Activated CD8-positive, alpha-beta memory T cell treated with anti-CD3 and anti-CD28 coated beads for 1 hour (primary cell): ENCODE data around the gene BSCL2.
"Not testable (repeated sequence)": the region's sequence is repeated elsewhere in the genome, so short reads cannot be mapped to it uniquely, and the experiment has no call there.

Experiments used
- DNase-seq, 2 donors: peaks; one replicate each; pipeline ENCODE4 v3.0.0-alpha.2; 2020; ENCODE audit warnings: low read depth in 1 of 2; ENCODE audit errors: extremely low read depth in 1 of 2

BSCL2 gene

DNA sequence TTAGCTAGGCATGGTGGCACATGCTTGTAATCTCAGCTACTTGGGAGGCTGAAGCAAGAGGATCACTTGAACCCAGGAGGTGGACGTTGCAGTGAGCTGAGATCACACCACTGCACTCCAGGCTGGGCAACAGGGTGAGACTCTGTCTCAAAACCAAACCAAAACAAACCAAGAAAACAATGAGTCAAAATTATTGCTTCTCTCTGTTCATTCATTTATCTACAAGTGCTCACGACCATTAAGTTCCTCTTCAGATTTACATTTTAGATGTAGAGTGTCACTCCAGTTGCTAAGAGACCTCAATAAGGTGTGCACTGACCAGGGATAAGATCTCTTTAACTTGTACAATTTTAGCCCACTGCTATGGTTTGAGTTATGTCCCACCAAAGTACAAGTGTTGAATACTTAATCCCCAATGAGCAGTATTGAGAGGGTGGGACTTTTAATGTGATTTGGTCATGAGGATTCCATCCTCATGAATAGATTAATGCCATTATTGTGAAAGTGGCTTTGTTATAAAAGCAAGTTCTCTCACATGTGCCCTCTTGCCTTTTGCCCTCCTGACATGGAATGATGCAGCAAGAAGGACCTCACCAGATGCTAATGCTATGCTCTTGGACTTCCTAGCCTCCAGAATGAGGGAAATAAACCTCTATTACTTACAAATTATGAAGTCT, 12.2 kb upstream of the BSCL2 start:
- DNase-seq, result no peak

DNA sequence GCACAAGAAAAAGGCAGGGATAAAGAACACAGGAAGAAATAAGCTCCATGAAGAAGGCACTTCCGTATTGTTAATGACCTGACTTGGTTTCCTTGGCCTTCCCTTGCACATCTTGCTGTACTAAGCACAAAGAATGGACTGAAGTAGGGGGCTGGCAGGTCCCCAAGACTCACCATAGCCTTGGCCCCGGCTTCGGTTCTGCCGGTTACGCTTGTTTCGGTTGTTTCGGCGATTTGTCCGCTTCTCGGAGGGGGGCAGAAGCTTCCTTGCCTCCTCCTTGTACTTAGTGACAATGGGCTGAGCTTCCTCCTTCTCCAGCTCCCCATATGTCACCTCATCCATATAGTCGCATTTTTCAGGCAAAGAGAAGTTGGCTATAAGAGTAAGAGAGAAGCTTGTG, 9.6 kb upstream of the BSCL2 start:
- no peak for DNase-seq

DNA sequence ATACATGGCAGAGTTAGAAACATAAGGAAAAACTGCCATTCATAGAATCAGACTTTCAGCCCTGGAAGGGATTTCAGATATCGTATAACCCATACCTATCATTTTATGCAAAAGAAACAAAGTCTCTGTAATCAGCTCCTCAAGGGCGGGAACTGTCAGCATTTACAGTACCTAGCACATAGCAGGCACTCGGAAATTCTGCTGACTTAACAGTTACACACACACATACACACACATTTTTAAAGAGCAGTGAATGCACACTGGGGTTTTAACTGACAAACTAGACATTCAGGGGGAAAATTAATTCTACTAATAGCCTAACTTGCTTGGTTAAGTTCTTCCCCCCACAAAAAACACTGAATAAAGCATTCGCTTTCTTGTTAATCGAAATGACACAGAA, 9.0 kb upstream of the BSCL2 start:
- no peak for DNase-seq

DNA sequence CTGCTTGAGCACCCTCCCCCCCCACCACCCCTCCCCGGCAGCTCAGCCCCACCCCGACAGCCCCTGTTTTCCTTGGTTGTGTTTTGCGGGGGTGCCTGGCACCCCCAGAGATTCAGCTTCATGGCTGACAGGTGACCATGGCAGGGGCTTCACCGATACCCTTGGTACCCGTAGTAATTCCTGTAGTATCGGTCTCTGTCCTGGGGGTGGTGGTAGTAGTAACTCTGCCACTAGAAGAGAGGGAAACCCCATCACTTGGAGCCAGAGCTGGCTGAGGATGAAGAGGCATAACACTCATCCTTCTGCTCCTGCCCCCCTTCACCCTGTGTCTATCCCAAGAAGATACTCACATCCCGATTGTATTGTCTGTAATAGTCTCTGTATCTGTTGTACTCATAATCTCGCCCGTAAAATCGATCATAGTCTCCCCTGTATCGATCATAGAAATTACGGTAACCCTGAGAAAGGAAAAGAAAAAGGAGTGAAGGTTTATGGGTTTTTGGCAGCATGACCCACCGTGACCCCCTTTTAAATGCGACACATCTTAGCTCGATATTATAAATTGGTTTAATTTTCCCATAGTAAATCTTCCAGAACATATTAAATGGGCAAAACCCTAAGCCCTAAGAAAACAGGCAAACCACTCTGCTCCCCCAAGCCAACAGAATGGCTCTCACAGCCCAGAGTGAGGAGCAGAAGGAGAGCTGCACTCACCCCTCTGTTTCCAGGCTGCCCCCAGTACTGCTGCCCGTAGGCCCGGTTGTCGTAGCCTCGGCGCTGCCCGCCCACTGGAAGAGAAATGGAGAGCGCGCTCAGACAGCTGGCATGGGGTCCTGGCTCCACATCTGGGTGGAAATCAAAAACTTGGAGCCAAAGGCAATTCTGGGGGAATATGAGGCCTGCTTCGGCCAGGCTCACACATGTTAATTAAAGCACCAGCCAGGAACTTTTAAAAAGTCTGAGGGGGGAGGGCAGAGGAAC, 8.2 kb upstream of the BSCL2 start:
- no peak for DNase-seq

DNA sequence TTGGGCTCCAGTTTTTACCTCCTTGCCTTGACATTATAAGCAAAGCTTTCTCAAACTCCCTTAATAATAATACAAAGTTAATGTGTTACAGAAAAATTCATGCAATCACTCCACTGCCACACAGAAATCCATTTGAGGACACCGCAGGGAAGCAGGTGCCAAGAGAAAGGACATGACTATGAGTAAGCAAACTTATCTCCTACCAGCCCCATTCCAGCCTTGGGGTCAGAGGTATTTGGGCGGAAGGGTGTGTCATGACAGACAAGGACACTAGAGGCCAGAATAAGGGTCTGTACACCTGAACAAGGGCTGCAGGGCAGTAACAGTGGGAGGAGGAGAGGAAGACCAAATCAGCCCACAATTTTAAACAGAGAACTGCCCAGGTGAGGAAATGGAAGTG, 6.1 kb upstream of the BSCL2 start:
- DNase-seq, result no peak

DNA sequence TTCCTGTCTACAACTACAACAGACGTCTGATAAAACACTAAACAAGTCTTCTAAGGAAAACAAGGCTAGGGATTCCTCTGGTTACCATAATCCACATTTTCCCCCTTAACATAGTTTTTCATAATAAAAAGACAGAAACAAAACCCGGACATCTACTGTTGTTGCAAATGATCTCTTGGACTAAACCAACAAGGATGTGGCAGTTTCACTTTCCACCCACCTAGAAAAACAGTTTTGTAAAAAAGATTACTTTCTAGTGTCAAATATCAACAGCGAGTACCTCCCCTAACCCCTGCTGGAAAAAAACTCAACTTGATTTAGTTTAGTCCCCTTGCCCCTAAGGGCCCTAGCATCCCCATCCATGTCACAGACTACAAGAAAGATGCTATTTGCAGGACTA, 5.6 kb upstream of the BSCL2 start:
- DNase-seq, result no peak

DNA sequence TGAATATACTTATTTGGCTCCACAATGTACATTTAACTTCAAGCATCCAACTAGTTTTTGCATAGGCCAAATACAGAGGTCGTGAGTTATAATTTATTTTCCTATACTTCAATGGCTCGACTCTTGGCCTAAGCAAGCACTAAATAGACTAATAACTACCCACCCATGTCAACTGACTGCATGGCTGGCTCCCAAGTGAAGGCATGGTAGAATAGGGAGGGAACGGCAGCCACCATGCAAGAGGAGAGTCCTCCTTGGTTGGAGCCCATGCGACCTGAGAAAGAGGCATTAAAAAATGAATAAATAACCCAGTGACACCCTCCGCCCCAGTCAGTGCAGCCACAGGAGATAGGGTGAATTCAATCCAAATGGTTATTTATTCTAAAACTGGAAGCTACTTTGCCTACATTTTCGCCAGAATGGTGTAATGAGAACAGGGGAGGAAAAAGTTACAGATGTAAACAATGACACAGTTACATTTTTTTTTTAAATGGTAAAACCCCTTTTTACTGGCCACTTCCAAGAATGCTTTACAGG, 5.1 kb upstream of the BSCL2 start:
- no peak for DNase-seq

DNA sequence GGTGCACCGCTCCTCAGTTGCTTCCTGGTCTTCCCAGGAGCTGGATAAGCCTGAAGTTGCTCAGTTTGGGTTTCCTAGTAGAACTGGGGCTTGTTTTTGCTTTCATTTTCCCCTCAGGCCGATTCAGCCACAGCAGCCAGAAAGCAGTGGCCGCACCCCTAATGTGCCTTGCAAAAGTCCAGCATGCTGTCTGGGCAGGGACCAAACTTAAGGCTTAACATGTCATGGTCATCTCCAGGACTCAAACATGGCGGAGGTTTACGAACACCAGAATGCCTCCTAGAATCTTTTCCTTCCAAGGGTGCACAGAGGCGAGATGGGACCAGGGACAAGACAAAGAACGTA, 2.7 kb upstream of the BSCL2 start:
- no peak for DNase-seq

DNA sequence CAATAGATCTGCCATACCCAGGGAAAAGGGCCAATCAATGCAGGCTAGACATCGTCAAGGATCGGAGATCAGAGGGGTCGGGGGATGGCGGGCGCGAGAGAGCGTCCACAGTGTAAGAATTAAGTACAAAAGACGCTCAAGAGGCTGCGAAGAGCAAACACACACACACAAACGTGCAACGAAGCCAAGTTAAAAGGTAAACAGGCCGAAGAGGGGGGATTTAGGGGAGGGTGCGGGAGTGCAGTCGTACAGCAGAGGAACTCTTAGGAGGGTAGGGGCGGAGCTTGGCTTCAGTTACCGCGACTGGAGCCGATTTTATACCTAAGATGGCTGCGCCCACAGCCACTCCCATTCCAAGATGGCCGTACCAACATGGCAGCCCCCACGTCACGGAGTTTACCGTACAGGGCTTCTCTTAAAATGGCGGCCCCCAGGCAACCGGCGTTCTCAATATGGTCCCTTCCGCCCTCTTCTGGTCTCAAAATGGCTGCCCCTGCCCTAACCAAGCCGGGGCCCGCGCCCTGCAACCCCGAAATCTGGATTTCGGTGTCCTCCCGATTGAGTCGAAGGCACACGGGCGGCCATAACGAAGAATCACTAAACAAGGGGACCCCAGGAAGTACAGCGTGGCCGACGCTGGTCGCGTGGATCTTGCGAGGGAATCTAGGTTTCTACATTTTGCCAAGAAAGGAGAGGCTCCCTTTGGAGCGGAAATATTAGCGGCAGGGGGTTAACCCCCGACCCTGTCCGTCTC, 2.2 kb upstream of the BSCL2 start:
- peak; percentile 88 to 97 for DNase-seq

DNA sequence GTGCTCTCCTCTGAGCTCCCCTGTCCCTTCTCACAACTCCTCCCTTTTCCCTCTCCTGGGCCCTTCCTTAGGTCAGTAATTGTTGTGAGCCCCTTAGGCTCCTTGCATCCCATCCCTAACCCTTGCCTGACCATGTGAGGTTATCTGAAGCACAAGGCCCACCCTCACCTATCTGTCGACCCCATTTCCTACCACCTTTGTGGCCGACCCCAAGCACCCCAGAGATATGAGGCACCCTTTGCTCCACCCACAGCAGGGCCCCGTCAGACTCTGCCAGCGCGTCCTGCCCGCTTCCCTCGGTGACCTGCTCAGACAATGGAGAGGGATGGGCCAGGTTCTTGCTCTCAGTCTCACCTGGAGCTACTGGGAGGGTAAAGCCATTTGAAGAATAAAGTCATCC, 1.6 kb upstream of the BSCL2 start:
- peak in 1 of 2 donors; percentile 32 for DNase-seq

DNA sequence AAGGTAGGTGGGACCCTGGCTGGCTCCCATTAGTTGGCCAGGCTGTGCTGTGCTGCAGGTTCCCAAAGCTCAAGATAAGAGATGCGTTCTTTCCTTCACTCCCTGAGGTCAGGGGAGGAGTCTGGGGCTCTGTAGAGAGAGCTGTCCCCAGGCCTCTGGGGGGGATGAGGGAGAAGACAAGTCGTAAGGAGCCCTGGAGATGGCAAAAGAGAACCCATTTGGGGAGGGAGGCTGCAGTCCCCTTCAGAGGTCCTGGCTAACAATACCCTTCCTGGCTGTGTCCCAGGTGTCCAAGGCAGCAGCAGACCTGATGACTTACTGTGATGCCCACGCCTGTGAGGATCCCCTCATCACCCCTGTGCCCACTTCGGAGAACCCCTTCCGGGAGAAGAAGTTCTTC, 1.2 kb upstream of the BSCL2 start:
- no peak for DNase-seq

DNA sequence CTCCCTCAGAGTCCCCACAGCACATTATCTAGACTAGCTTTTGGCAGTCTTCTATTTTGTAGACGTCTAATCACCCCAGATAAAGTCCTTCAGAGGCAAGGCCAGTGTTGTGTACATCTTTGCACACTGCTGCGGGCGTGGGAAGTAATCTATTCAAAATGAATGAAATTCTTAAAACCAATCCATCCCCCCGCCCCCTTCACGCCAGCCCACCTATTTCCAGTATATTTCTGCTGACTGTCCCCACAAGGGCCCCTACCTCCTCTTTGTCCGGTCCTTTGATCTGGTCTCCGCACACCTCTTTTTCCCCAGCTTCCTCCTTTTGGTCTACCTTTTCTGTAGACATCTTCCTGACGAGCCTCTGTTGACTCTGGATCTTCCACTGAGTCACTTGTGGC, 375 bp downstream of the BSCL2 start:
- no peak for DNase-seq

DNA sequence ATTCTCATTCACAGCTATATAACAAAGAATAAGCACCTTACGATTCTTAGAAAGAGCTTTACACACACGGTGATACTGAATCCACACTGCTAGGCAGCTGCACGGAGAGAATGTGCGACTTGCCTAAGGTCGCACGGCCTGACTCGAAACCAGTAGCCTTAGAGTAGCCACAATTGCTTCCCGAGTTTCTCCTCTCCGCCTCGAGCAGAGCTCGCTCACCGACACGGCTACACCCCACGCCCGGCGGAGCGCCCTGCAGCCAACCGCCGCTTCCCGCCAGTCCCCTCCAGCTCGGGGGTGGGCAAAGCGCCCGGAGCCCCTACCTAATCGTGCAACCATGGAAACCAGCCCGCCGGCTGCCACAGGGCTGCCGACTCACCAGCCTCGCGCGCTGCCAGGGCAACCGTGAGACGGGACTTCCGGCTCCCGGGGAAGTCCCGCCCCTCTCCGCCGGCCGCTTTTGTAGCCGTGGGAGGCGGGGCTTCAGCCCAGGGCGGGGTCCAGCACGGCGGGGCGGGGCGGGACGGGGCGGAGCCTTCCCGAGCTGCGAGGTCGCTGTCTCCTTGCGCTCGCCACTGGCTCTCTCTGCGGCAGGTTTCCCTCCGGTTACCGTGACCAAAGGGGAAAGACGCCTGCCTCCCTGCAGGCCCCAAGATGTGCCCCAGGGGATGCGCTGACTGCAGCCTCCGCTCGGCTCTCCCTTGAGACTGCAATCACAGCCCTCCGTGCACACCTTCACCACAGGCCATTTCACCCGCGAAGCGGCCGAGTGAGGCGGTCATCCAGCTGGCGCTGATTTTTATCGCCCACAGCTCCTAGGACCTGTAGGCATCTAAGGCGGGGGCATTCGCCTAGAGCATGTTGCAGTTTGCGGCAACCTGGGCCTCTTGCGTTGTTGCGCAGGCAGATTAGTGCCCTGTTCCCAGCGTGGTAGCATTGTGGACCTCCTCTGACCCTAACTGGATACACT, 1.1 kb downstream of the BSCL2 start:
- peak; percentile 87 to 94 for DNase-seq

DNA sequence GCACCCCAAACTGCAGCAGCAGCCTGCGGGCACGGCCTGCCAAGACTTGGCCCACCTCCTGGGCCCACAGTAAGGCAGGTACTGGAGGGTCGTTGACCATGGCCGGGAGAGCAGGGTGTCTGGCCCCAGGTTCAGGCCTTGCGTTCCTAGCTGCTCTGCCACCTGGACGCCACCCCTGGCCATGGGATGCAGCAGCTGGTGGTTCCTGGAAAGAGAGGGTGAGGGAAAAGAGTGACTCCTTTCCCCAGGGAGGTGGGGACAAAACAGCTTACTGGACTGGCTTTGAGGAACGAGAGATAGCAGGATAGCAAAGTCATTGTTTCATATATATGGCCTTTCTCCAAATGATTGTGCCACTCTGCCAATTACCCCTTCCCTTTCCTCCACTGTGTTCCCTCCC, 1.8 kb downstream of the BSCL2 start:
- DNase-seq, result no peak

DNA sequence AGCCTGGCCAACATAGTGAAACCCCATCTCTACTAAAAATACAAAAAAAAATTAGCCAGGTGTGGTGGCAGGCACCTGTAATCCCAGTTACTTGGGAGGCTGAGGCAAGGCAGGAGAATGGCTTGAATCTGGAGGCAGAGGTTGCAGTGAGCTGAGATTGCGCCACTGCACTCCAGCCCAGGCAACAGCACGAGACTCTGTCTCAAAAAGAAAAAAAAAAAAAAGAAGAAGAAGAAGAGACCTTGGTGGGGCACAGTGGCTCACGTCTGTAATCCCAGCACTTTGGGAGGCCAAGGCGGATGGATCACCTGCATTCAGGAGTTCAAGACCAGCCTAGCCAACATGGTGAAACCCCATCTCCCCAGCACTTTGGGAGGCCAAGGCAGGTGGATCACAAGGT, 3.3 kb downstream of the BSCL2 start:
- DNase-seq, result not testable (repeated sequence)

DNA sequence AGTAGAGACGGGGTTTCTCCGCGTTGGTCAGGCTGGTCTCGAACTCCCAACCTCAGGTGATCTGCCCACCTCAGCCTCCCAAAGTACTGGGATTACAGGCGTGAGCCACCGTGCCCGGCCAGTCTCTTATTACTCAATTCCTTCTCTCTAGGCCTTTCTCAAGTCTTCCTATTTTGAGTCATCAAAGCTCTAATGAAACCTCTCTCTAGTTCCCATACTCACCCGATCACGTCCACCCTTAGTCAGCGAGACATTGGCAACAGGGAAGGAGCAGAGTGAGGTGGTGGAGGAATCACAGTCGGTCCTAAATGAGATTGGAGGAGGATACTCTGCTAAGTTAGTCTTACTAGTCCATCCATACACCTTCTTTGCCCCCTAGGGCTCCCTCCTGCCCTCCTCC, 5.0 kb downstream of the BSCL2 start:
- DNase-seq, result no peak

DNA sequence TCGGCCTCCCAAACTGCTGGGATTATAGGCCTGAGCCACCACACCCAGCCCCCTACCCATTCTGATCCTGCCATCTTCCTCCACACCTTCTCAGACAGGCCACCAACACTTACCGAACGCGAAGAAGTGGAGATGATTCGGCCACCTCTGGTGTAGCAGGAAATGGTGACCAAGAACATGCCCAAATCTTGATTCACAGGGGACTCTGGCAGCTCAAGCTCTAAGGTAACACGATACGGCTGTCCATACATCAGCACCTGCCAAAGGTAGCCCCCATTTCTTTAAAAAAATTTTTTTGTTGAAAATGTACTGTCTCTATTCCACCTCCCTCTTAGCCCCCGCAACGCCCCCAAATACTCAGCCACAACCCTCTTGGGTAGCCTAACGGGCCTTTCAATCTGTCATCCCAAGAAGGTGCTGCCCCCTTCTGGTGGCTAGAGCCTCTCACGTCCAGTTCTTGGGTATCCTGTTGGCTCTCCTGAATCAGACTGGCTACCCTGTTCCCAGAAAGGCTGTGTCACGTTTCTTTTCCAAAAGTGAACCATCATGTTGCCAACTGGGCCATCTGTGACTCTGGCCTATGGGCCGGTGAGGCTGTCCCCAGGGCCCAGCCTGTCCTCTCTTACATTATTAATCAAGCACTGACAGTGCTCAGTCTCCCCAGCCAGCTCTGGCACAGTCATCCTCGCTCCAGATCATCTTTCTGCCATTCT, 12.6 kb downstream of the BSCL2 start:
- DNase-seq, result peak; percentile 49 to 69

DNA sequence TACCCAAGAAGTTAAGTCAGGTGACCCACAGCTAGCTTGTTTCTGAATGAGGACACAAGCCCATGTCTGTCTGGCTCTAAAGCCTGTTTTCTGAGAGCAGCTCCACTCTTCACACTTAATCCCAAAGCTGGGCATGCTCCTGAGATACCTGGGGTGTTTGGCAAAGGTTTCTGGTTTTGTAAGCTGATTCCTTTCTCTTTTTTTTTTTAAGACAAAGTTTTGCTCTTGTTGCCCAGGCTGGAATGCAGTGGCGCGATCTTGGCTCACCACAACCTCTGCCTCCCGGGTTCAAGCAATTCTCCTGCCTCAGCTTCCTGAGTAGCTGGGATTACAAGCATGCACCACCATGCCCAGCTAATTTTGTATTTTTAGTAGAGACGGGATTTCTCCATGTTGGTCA, 13.6 kb downstream of the BSCL2 start:
- not testable (repeated sequence) for DNase-seq

DNA sequence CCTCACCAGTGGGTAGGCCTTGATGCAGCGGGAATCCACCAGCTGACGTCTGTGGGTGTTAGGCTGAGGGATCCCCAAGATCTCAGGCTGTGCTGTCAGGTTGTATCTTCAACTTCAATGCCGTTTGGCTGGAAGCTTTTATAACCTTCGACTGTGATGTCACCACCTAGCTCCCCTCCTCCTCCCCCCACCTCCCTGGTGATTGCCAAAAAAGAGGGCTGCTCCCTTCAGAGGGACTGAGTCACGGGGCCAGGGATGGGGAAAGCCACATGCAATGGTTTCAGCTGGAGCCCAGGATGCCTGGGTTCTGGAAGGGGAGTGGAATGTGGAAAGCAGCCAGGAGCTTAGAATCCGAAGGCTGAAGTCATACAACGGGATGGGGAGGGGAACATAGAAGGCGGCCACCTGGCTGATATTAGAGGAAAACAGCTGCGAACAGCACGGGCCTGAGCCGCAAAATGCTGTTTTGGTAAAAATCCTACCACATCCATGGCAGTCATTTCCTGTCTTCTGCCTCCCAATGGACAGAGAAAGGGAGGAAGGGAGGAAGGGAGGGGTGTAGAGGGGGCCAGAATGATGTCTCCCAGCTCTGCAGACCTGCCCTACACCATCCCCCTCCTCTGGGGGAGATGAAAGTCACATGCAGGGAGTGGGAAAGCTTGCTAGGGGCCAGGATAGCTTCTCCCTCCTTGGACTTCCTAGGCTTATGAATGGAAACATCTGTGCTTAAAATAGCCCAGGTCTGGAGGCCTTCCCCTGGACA, 17.6 kb downstream of the BSCL2 start, which contains the start of gene LRRN4CL:
Gene LRRN4CL (minus strand): TSS at position 110 of the 763 bp plus-strand sequence. CDS start 1,022 bp downstream, outside the sequence.
- DNase-seq, result no peak
